Midbrain (tissue), 1 donor: ENCODE measurements around the gene BMP5.

Experiments used
- DNase-seq: peaks from one replicate; lab custom pipeline; 2025; lab: John Stamatoyannopoulos, UW

Gene BMP5

GRCh38 chr6:55708711-55709110 is 166.7 kb downstream of the BMP5 start:
- no peak for DNase-seq

GRCh38 chr6:55705451-55706440 is 169.6 kb downstream of the BMP5 start:
- no peak for DNase-seq

- no peak for DNase-seq
Measured at GRCh38 chr6:55704421-55704820, 171.0 kb downstream of the BMP5 start.
